GM18511 (cell line): ENCODE results near the gene TTLL11.
"Not testable (repeated sequence)": the region's sequence is repeated elsewhere in the genome, so short reads cannot be mapped to it uniquely, and the experiment has no call there.

Experiments used
- ATAC-seq: cut with Tn5 transposase; IDR thresholded peaks from one replicate; pipeline ENCODE4 v1.9.1; 2021; ENCODE audit warnings: mild to moderate bottlenecking, moderate library complexity; ENCODE audit not compliant: unreplicated experiment

Gene TTLL11

DNA sequence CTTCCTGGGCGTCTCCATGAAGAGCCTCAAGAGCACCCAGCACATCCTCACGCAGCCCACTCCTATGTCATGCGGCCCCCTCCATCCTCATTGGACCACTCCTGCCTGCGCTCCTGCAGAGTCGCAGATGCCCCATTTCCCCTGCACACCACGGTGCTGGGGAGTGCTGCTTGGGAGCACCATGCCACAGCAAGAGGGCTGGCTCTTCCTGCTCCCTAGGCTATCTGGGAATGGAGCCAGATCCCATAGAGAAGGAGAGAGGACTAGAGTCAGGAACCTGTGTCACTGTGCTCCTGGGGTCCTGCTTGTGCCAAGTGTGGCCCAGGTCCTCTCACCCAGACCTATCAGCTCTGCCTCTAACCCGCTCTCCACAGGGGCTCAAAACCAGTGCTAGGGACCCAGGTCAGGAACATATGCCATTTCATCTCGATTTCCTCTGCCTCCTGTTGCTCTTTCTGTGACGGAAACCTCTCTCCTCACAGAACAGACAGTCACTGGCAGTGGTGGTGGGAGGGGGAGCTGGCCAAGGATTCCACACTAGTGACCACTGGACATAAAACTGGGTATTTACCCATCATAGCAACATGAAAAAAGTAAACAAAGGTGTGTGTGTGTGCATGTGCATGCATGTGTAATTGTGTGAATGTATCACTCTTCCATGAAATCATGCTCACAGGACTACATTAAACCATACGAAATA, 178.4 kb downstream of the TTLL11 start:
- ATAC-seq = no peak

DNA sequence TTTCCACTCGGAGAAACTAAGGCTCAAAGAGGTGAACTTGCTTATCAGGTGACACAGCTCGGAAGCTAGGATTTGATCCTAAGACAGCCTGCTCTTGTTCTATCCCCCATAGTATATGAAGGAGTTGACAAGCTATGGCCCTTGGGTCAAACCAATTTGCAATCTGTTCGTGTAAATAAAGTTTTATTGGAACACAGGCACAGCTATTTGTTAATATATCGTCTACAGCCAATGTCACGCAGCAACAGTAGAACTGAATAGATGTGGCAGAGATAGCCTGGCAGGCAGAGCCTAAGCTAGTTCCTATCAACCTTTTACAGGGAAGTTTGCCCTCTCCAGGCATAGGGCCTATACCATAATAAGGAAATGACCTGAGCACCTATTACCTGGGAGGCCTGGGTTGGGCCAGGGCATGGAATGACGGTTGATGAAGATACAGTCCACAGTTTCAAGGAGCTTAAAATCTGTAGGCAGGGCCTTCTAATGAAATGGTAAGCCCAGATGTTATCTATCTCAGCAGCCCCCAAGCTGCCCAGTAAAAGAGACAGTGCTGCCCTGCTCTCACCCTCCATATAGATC, 179.0 kb downstream of the TTLL11 start:
- ATAC-seq = no peak

DNA sequence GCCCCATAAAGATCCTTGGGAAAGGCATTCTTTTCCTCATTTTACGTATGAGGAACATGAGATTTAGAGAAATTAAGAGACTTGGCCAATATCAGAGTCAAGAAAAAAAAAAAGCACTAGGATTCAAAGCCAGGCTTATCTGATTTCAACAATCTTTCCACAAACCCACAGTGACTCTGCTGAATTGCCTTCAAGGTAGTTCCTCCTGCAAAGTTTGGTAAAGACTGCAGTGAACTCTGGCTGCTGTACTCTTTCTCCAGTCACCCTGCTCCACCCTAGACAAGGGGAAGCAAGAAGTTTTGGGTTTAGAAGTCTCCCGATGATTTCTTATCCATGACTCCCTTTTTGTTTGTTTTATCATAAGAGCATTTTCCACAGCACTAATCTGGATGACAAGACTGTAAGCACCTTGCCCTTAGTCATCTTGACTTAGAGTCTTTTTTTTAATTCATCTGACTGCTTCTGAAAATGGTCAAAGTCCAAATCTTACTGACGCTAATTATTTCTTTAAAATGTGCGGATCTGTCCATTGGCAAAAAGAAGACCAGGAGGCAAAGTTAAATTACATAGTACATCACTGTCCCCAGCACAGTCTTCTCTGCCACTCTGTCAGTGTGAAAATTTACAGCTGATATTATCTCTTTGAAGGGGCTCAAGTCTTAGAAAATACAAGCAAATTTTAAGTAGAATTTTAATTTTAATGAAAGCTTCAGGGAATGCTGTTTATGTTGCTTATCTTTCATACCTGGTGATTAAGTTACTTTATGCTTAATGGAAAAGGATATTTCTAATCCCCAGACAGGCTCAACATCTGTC, 180.1 kb downstream of the TTLL11 start:
- ATAC-seq = no peak

DNA sequence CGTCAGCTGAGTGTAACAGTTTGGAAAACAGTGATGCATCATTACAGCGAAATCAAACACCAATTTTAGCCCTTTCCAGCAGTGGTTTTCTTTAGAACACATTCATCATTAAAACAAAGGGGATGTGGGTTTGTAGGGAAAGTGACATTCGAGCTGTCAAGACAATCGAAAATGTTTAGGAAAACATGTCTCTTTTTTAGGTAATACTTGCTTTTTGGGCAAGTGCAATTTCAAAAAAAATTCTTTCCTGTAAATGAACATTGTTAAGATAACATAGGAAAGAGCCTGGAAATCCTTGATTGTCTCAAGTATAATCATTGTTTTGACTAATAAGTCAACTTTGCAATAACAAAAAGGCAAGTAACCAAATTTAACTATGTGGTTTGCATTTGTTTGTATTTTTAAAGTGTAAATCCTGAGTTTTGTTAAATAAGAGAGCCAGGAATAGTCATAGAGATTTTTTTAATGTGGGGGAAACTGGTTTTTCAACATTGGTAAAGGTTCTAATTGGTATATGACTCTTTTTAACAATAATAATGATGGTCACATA, 182.5 kb downstream of the TTLL11 start:
- ATAC-seq = no peak

DNA sequence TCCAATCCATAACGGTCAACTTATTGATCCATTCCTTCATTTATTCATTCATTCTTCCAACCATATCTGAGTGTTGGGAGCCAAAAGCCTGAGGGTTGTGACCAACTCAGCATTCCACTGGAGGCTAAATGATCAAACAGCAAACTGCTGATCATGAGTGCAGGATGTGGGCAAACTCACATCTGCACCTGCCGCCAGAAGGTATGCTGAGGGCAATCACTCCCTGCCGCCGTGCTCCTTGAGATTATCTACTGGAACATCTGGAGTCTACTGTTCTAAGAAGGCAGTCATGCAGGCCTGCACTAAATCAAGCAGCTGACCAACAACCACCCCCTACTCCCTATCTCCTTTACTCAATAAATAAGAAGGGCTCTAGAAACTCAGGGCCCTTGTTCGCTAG, 184.0 kb downstream of the TTLL11 start:
- ATAC-seq = no peak

DNA sequence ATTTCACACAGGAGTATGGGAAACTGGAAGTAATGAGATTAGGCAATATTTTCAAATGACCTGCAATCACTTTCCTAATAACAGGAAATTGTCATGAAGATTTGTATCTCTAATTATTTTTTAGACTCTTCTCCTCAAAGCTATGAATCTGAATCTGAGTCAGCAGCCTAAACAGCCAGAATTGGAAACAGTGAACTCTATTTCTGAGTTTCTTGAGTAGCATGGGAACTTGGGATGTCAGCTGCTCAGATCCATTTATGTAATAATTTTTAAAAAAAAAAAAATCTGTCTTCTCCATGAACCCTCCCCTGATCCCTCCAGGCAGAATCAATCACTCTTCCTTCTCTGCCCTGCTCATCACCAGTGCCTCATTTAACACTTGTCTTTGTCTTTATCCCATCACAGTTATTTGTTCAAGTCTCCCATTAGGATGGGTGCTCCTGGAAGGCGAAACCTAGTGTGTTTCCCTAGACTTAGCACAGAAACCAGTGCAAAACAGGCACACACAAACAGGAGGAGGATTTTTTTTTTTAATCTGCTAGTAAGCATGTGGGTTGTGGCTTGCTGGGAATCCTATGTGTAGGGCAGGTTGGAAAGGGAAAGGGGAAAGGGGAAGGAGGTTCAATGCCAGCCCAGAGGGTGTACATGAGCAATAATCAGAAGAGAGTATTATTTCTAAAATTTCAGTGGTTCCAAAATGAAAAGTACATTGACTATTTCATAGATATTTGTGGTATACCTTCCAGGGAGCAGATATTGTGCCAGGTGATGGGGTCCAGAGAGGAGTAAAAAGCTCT, 186.8 kb downstream of the TTLL11 start:
- no peak for ATAC-seq

DNA sequence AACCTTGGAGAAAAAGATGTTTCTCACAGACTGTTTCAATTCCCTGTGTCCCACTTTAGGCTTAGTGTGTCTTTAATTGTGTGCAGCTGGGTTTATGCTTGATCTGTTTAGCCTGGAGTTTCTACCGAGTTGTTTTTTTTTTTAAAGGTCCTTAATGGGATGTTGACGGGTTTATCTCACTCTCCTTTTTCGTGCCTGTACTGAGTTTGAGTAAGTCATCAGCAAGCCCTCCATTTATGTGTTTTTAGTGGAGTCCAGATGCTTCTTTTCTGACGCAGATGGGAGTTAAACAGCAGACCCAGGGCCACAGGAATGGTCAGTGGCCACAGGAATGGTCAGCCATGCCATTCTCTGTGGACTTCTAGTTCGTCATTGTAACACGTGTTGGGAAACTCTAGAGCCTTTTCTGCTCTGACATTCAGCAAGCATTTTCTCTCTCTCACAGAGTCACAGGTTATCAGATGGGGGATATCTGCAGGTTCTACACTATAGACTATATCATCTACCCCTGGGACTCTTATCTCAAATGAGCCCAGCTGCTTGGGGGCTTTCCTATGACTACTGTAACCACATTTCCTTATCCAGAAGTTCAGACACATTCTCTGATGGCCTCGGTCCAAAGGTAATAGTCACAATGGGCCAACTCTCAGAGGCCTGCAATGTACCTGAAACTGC, 190.5 kb downstream of the TTLL11 start:
- no peak for ATAC-seq

DNA sequence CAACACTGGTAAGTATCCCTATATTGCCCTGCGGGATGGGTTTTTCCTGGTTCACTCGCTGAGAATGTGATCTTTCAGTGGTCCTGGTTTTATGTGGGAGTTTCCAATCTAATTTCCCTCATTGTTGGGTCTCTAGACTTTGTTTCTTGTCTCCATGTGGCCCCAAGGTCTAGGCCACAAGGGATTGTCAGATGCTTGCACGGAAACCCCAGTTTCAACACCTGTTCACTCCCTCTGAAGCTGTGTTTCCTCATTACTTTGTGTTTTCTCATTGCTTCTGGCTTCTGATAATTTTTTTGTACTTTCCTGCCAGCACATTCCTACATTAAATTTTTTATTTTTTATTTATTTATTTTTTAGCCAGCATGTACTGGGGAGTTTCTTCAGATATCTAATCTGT, 191.5 kb downstream of the TTLL11 start:
- no peak for ATAC-seq

DNA sequence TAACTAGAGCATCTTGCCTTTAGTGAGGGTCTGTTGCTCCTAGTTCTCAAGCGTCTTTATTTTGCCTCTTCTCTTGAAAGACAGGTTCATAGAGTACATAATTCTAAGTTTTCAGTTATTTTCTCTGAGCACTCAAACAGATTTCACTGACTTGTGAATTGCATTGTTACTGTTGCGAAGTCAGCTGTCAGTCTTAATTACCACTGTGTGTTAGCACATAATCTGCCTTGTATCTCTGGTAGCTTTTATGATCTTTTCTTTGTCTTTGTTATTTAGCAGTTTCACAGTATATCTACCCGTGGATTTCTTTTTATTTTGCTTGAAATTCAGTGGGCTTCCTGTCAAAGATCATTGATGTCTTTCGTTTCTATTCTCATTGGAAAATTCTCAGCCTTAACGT, 192.9 kb downstream of the TTLL11 start:
- ATAC-seq = no peak

DNA sequence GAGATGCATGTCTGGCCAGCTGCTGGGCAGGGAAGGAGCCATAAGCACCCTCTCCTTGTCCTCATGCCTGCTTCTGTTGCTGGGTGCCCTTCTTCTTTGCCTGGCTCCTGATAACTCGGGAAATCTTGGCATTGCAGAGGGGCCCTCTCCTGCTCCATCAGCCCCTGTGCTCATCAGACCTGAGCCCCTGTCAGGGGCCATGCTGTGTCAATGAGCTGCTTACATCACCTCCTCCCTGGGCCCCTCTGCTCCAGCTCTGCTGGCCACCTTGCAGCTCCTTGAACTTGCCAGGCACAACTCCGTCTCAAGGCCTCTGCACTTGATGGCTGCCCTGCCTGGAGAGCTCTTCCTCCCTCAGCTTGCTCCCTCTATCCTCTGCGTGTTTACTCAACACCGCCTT, 194.3 kb downstream of the TTLL11 start:
- no peak for ATAC-seq

DNA sequence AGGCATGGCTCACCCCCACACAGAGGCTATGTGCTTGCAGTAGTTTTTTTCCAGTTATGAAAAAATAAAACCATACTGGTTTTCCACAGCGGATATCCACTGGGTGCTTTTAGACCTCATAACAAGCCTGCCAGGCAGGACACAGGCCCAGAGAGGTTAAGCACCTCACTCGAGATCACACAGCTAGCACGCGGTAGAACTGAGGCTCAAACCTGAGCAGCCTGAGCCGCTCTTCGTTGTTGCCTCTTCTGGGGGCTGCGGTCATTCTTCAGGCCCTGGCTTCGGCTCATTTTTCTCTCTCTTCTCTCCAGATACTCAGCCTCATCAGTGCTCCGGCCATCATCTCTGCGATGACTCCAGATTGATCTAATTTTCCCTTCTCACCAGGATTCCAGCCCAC, 196.0 kb downstream of the TTLL11 start:
- no peak for ATAC-seq

DNA sequence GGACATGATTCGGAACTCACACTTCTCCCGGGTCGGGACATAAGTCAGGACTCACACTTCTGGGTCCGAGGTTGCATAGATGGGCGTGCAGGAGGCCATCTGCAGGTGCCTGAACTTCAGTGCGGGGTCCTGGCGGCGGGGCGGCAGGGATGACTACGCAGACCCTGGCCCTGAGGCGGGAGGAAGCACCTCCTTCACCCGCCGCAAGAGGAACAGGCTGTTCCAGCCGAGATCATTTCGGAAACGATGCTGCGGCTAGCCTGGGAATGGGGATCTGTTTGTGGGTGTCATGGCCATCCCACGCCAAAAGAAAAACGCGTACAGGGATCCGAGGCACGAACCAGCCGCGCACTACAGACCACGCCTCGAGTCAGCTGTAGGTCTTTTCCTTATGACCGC, 196.6 kb downstream of the TTLL11 start:
- ATAC-seq = no peak

DNA sequence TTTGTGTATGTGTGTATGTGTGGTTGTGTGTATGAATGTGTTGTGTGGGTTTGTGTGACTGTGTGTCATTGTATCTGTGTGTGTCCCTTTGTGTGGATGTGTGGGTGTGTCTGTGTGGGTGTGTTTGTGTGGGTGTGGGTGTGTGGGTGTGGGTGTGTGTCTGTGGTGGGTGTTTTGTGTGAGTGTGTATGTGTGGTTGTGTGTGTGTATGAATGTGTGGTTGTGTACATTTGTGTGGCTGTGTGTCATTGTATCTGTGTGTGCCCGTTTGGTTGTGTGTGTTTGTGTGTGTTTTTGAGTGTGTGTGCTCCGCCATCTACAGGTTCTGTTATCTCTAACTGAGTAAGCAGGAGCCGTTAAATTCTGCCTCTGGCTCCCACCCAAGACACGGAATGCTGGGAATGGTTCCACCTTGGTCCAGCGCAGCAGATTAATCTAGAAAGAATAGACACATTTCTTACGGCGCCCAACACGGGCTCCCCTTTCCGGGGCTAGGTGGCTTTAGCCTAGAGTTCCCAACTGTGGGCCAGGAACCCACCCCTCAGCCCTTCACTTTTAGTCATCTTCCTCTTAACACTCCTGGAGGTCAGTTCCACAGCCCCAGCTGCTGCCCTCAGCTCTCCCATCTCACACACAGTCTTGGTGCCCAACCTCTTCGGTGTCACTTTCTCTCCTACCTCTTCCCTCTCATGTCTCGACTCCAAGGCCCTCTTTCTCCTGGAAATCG, 197.1 kb downstream of the TTLL11 start:
- ATAC-seq = no peak

DNA sequence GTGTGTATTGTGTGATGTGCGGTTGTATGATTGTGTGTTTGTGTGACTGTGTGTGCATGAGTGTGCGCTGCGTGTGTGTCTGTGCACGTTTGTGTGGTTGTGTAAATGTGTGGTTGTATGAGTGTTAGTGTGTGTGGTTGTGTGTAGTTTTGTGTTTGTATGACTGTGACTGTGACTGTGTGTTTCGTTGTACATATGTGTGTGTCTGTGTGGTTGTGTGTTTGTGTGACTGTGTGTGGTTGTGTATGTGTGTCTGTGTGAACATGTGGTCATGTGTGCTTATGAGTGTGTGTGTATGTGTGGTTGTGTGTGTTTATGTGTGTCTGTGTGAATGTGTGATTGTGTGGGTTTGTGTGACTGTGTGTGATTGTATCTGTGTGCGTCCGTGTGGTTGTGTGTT, 197.8 kb downstream of the TTLL11 start:
- ATAC-seq = no peak

DNA sequence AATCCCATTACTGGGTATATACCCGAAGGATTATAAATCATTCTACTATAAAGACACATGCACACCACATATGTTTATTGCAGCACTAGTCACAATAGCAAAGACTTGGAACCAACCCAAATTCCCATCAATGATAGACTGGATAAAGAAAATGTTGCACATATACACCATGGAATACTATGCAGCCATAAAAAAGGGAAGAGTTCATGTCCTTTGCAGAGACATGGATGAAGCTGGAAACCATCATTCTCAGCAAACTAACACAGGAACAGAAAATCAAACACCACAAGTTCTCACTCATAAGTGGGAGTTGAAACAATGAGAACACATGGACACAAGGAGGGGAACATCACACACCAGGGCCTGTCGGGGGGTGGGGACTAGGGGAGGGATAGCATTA, 198.7 kb downstream of the TTLL11 start:
- ATAC-seq = not testable (repeated sequence)

DNA sequence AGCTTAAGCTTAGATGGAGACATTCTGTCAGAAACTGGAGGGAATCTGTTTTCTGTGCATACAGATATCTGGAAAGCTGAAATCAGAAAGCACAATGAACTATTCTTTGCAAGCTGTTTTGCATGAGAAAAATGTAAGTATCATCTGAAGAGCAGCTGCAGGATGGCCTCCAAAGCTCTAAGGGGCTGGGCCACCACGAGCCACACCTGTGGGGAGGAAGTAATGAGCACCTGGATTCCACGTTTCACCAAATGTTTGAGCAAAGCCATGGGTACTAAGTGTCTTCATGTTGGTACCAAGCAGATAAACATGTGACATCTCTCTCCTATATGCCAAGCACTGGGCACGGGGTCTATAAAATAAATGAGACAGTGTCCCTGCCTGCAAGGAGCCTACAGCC, 199.3 kb downstream of the TTLL11 start:
- ATAC-seq = no peak

DNA sequence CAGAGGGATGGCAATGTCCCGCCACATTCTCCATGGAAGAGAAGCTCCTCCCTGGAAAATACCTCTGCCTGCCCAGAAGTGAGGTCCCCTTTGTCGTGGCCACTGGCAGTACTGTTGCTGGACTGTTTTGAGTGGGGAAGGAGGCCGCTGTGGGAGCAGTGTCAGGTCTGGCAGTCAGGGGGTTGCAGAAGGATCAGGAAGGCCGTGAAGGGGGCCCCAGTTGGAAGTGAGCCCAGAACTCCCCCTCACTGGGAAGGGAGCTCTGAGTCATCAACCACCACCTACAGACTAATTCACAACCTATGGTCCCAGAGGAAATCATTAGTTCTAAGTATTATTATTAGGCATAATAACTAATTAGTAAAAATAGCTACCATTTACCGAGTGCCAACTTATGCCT, 200.4 kb downstream of the TTLL11 start:
- ATAC-seq = no peak

DNA sequence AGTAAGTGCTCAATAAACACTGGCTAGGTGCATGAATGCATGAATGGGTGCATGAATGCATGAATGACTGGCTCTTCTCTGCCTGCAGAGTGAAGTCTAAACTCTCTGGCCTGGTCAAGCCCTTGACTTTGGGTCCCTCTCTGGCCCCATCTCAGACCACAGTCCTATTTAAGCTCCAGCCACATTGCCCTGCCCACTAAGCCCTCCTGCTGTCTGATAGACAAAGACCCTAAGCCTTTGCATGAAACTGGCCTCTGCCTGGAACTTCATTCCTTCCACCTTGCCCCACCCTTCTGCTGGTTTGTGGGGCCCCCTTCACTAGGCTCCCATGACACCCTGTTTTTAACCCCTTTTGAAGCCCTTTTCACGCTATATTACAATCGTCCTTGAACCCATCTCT, 202.4 kb downstream of the TTLL11 start:
- ATAC-seq = no peak

DNA sequence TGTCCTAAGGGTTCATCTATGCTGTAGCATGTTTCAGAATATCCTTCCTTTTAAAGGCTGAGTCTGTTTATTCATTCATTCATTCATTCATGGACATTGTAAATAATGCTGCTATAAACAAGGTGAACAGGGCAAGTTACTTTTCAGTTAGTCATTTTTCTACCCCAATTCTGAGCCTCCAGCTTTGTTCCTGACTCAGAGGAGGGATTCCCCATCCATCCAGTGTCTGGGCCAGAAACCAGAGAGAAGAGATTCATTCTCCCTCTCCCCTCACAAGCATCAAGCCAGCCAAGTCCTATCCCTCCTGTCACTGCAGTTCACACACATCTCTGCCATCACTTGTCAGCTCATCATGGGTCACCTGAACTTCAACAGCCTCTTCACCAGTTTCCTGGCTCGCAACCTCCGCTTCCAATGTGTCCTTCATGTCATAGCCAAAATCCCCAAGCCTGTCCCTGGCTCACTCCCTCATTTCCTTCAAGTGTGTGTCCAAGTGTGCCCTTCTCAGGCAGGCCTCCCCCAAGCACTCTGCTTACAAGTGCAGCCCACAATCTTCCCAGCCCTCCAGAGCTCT, 203.0 kb downstream of the TTLL11 start:
- ATAC-seq = no peak

DNA sequence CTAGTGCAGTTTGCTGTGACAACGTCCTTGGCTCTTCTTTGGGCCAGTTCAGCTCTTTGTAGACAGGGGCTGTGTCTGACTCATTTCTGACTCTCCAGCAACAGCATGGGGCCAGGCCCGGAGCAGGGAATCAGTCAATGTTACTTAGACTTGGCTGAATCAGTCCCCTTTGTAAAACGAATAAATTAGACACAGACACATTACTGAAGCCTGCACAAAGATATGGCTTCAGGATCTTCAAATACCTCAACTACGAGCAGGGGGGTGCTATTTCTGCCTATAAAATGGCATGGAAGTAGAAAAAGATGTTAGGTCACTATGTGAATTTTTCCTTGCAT, 204.7 kb downstream of the TTLL11 start:
- no peak for ATAC-seq
